Stomach (tissue), 9 donors: ENCODE measurements around the gene GSE1. TPM values are rescaled to one million over a fixed set of nuclear protein-coding genes. Genes with fewer than 3 reads are reported as not detected.

ENCODE experiments used
- DNase-seq, 2 donors: peaks; one replicate each; pipeline versions ENCODE4 v3.0.0 to v3.0.0-alpha.2; 2013 to 2019
- H3K27ac ChIP-seq, 5 donors: fragments of 200-600 bp in 4 of 5; sonication (generic) in 4 of 5; one replicate each; pipeline ENCODE4 v1.5.1; 2013 to 2019; ENCODE audit warnings: mild to moderate bottlenecking in 1 of 5, moderate library complexity in 1 of 5
- H3K27me3 ChIP-seq, 3 donors: fragments of 200-600 bp; sonication (generic); one replicate each; pipeline ENCODE4 v1.5.1; 2017 to 2019; ENCODE audit warnings: mixed run types in 1 of 3
- H3K36me3 ChIP-seq, 4 donors: fragments of 200-600 bp; sonication (generic); 1 replicate in 3 of 4; 2 replicates in 1 of 4; pipeline ENCODE4 v1.5.1; 2016 to 2019
- H3K4me1 ChIP-seq, 4 donors: fragments of 200-600 bp; sonication (generic); one replicate each; pipeline ENCODE4 v1.5.1; 2016 to 2019
- H3K4me3 ChIP-seq, 4 donors: fragments of 200-600 bp; sonication (generic) in 3 of 4; one replicate each; pipeline ENCODE4 v1.5.1; 2016 to 2019; ENCODE audit warnings: mild to moderate bottlenecking in 1 of 4
- H3K9me3 ChIP-seq, 4 donors: fragments of 200-600 bp; sonication (generic); one replicate each; pipeline ENCODE4 v1.5.1; 2016 to 2019
- CTCF ChIP-seq, 7 experiments: fragments of 450-650 bp in 4 of 7; fragments of 200-600 bp in 3 of 7; sonication (generic) in 3 of 7; IDR thresholded peaks; one replicate each; pipeline ENCODE4 v1.5.1; 2016 to 2019; ENCODE audit warnings: antibody characterized with exemption in 7 of 7, control low read depth in 2 of 7, mild to moderate bottlenecking in 1 of 7
- EP300 ChIP-seq: sonication (generic); formaldehyde crosslinking; IDR thresholded peaks from one replicate; pipeline ENCODE4 v1.6.1; 2017; ENCODE audit warnings: antibody characterized with exemption
- POLR2A ChIP-seq, 4 donors: fragments of 450-650 bp; IDR thresholded peaks; one replicate each; pipeline ENCODE4 v1.6.1; 2016; ENCODE audit warnings: antibody characterized with exemption in 4 of 4, control low read depth in 2 of 4, mild to moderate bottlenecking in 1 of 4, moderate library complexity in 1 of 4
- POLR2AphosphoS5 ChIP-seq, 3 donors: sonication (generic); formaldehyde crosslinking; IDR thresholded peaks; one replicate each; pipeline ENCODE4 v1.6.1; 2016; ENCODE audit warnings: antibody characterized with exemption in 3 of 3
- WGBS, 5 donors: extraction: QIAGEN DNeasy Blood & Tissue Kit in 3 of 5; methylation state at CpG; one replicate each; pipeline versions ENCODE4 v1.1.5 to v1.1.7; 2013 to 2018; 5-methylcytosine and 5-hydroxymethylcytosine counted together
- intact Hi-C: fragments of 100-400 bp; cut with DNase I; formaldehyde crosslinking; loops from one replicate; pipeline ENCODE4 v1.15.1; 2023; ENCODE audit warnings: low total_unique reads
- polyA plus RNA-seq, 3 donors: library from polyadenylated mRNA; stranded (reverse); fragments of 200-250 nt; gene quantifications; one replicate each; pipeline ENCODE4 v1.2.3, GENCODE V29; 2013
- total RNA-seq, 5 donors: library from RNA; depleted of rRNA; stranded (reverse); fragments of >200 nt; gene quantifications; one replicate each; pipeline versions ENCODE4 v1.1.0 to v1.2.3, GENCODE V29; 2014 to 2016
- donor health status: healthy with polysubstance abuse.
- donor health status: Bipolar disorder and iron deficiency.
- donor health status: healthy.

GSE1 gene
- total and polyA plus RNA-seq, 8 donors, result 11.8 to 294 (median 93.0) TPM

- H3K9me3 ChIP-seq, result no peaks in the 10 kb centered on the region
- intact Hi-C loops, result no loop called here
- H3K27ac ChIP-seq, result peak overlapping the region; percentile 28 to 65 (median 43)
- H3K4me3 ChIP-seq, result no peak overlapping the region
- 66 to 80% (median 75%) methylated on average over 20 to 24 of the region's 24 CpGs for WGBS, 5 donors
- DNase-seq, result no peak
- no peaks in the 10 kb centered on the region for H3K27me3 ChIP-seq
- H3K4me1 ChIP-seq, result peaks cover 85 to 100% (median 94%) of the 10 kb centered on the region in 4 donors
- H3K36me3 ChIP-seq, result peaks cover 0 to 17% (median 15%) of the 10 kb centered on the region in 4 donors
- TF ChIP-seq POLR2A (IDR thresholded peaks at IDR 0.05), result no peak
- TF ChIP-seq CTCF (IDR thresholded peaks at IDR 0.05), result no peak
- no peak for TF ChIP-seq POLR2AphosphoS5 (IDR thresholded peaks at IDR 0.05)
- TF ChIP-seq EP300, result no peak
Measured at GRCh38 chr16:85641305-85641704, 28.2 kb downstream of the GSE1 start.

- WGBS, 5 donors, result 25 to 49% (median 35%) methylated on average over 8 to 12 of the region's 12 CpGs
- Histone ChIP-seq H3K9me3 (no peaks in the 10 kb centered on the region), H3K4me3 (no peak overlapping the region), H3K4me1 (peaks cover 83 to 97% (median 89%) of the 10 kb centered on the region in 4 donors), H3K27ac (peak overlapping the region; percentile 28 to 65 (median 43)), H3K36me3 (peaks cover 0 to 17% (median 11%) of the 10 kb centered on the region in 4 donors), H3K27me3 (no peaks in the 10 kb centered on the region)
- peak; percentile 67 to 81 for DNase-seq
- no peak for TF ChIP-seq CTCF (IDR thresholded peaks at IDR 0.05)
- no peak for TF ChIP-seq POLR2A (IDR thresholded peaks at IDR 0.05)
- TF ChIP-seq EP300, result no peak
- peak in 1 of 3 donors; percentile 51 for TF ChIP-seq POLR2AphosphoS5 (IDR thresholded peaks at IDR 0.05)
- intact Hi-C loops, result no loop called here
Measured at GRCh38 chr16:85641776-85642176, 28.7 kb downstream of the GSE1 start.

GRCh38 chr16:85642762-85643358 lies 29.7 kb downstream of the GSE1 start:
- Histone ChIP-seq H3K27ac (no peak overlapping the region), H3K4me3 (no peak overlapping the region), H3K4me1 (peaks cover 72 to 92% (median 79%) of the 10 kb centered on the region in 4 donors), H3K9me3 (no peaks in the 10 kb centered on the region), H3K27me3 (no peaks in the 10 kb centered on the region), H3K36me3 (peaks cover 0 to 15% (median 12%) of the 10 kb centered on the region in 4 donors)
- WGBS, 5 donors, result 70 to 84% (median 79%) methylated on average over 26 to 32 of the region's 32 CpGs
- intact Hi-C loops, result no loop called here
- DNase-seq, result peak in 1 of 2 donors; percentile 61
- TF ChIP-seq CTCF (IDR thresholded peaks at IDR 0.05) (no peak), POLR2A (IDR thresholded peaks at IDR 0.05) (no peak), EP300 (no peak), POLR2AphosphoS5 (IDR thresholded peaks at IDR 0.05) (no peak)

- no peaks in the 10 kb centered on the region for H3K27me3 ChIP-seq
- peaks cover 66 to 87% (median 74%) of the 10 kb centered on the region in 4 donors for H3K4me1 ChIP-seq
- peak overlapping the region in 2 of 5 donors; percentile 7 to 40 for H3K27ac ChIP-seq
- DNase-seq, result peak in 1 of 2 donors; percentile 36
- H3K36me3 ChIP-seq, result peaks cover 0 to 23% (median 19%) of the 10 kb centered on the region in 4 donors
- WGBS, 5 donors, result 42 to 57% (median 43%) methylated on average over 5 to 8 of the region's 8 CpGs
- TF ChIP-seq POLR2A (IDR thresholded peaks at IDR 0.05) (no peak), CTCF (IDR thresholded peaks at IDR 0.05) (no peak), POLR2AphosphoS5 (IDR thresholded peaks at IDR 0.05) (no peak), EP300 (no peak)
- H3K4me3 ChIP-seq, result no peak overlapping the region
- no peaks in the 10 kb centered on the region for H3K9me3 ChIP-seq
- intact Hi-C loops, result no loop called here
Measured at GRCh38 chr16:85643631-85644030, 30.5 kb downstream of the GSE1 start.
